HG03066 (cell line): Measurements from ENCODE around the gene PCDHGA3.
"Not testable (repeated sequence)": the region's sequence is repeated elsewhere in the genome, so short reads cannot be mapped to it uniquely, and the experiment has no call there.

Source experiments
- ATAC-seq: cut with Tn5 transposase; IDR thresholded peaks from one replicate; pipeline ENCODE4 v1.9.1; 2021; ENCODE audit warnings: low read depth; ENCODE audit not compliant: unreplicated experiment

PCDHGA3 gene

DNA sequence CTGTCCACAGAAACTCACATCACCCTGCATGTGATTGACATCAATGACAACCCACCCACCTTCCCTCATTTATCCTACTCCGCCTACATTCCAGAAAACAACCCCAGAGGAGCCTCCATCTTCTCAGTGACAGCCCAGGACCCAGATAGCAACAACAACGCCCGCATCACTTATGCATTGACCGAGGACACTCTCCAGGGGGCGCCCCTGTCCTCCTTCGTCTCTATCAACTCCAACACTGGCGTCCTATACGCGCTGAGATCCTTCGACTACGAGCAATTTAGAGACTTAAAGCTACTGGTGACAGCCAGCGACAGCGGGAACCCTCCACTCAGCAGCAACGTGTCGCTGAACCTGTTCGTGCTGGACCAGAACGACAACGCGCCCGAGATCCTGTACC lies 1.7 kb downstream of the PCDHGA3 start:
- ATAC-seq: no peak

DNA sequence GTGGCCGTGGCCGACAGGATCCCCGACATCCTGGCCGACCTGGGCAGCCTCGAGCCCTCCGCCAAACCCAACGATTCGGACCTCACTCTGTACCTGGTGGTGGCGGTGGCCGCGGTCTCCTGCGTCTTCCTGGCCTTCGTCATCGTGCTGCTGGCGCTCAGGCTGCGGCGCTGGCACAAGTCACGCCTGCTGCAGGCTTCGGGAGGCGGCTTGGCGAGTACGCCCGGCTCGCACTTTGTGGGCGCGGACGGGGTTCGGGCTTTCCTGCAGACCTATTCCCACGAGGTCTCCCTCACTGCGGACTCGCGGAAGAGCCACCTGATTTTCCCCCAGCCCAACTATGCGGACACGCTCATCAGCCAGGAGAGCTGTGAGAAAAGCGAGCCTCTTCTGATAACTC lies 2.4 kb downstream of the PCDHGA3 start:
- not testable (repeated sequence) for ATAC-seq

DNA sequence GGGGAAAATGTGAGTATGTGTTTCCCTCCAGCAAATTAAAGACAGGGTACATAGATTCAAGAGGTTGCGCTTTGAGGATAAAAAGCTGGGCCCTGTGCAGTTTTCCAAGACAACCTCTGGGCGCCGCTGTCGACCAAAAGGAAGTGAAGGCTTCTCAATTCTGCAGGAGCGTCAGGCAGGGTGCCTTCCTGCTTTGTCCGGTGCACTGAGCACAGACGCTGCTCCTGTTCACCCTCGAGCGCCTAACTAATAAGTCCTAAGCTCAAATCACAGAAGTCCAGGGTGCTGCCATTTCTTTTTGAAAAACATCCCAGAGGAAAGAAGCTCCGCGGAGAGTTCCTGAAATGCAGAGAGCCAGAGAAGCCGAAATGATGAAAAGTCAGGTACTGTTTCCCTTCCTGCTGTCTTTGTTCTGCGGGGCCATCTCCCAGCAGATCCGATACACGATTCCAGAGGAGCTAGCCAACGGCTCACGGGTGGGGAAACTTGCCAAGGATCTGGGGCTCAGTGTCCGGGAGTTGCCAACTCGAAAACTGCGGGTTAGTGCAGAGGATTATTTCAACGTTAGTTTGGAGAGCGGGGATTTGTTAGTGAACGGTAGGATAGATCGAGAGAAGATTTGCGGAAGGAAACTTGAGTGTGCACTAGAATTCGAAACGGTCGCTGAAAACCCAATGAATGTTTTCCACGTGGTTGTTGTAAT lies 6.4 kb downstream of the PCDHGA3 start, which contains the start of gene PCDHGB1:
Gene PCDHGB1 (plus strand): TSS at position 183 of the 703 bp plus-strand sequence. CDS start 162 bp downstream, at position 345.
- no peak for ATAC-seq

DNA sequence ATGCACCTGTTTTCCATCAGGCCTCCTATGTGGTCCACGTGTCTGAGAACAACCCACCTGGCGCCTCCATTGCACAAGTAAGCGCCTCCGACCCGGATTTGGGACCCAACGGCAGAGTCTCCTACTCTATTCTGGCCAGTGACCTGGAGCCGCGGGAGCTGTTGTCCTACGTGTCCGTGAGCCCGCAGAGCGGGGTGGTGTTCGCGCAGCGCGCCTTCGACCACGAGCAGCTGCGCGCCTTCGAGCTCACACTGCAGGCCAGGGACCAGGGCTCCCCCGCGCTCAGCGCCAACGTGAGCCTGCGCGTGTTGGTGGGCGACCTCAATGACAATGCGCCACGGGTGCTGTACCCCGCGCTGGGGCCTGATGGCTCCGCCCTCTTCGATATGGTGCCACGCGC lies 8.0 kb downstream of the PCDHGA3 start:
- no peak for ATAC-seq

- ATAC-seq: no peak
Observed at GRCh38 chr5:141354900-141355469, 11.4 kb downstream of the PCDHGA3 start, which contains the start of gene PCDHGA4. Gene PCDHGA4, plus strand, starts transcription at chr5:141355021. Its CDS starts 87 bp downstream, at chr5:141355108.

- no peak for ATAC-seq
Observed at GRCh38 chr5:141355641-141356040, 12.0 kb downstream of the PCDHGA3 start.

GRCh38 chr5:141356133-141356532 lies 12.5 kb downstream of the PCDHGA3 start:
- ATAC-seq: no peak

- no peak for ATAC-seq
Observed at GRCh38 chr5:141356950-141357349, 13.3 kb downstream of the PCDHGA3 start.

DNA sequence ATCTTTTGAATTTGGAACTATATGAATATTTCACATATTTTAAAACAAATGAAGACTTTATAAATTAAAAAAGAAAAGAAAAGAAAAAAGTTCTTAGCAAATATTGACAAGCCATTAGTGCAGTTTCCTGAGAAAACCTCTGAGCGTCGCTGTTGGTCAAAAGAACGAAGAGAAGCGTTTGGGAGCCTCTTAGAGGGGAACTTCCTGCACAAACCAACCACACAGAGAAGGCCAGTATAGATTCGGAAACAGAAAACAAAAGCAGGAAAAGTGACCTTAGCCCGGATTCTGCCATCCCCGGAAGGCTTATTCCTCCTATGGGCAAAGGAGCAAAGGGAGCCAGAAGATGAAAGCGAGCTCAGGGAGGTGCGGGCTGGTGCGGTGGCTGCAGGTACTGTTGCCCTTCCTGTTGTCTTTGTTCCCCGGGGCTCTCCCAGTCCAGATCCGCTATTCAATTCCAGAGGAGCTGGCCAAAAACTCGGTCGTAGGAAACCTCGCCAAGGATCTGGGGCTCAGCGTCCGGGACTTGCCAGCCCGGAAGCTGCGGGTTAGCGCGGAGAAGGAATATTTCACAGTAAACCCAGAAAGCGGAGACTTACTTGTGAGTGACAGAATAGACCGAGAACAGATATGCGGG lies 16.3 kb downstream of the PCDHGA3 start, which contains the start of gene PCDHGB2:
Gene PCDHGB2 (plus strand): TSS at position 205 of the 637 bp plus-strand sequence. CDS start 142 bp downstream, at position 347.
- peak; percentile 64 for ATAC-seq

DNA sequence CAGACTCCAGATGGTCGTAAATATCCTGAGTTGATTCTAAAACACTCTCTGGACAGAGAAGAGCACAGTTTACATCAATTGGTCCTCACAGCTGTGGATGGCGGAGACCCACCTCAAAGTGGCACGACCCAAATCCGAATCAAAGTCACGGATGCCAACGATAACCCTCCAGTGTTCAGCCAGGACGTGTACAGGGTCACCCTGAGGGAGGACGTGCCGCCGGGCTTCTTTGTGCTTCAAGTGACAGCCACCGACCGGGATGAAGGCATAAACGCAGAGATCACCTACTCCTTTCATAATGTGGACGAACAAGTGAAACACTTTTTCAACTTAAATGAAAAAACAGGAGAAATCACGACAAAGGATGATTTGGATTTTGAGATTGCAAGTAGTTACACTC lies 17.1 kb downstream of the PCDHGA3 start:
- ATAC-seq: no peak

DNA sequence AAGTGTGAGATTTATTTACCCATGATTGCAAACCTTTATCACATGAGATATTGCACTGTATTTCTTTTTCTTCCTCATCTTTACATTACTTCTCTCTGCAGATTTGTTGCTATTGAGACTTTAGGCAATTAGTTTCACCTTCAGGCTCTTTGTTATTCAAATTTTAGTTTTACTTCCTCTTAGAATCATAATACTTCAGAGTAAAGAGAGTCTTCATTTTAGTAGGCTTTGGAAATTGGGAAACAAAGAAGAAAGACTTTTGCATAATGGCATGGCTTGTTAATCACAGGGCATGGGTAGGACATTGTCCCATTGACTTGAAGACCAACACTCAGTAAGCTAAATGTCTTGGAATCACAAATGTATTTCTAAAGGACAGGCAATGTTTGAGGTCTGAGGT lies 19.1 kb downstream of the PCDHGA3 start:
- no peak for ATAC-seq

GRCh38 chr5:141363952-141364660 lies 20.5 kb downstream of the PCDHGA3 start, which contains the start of gene PCDHGA5:
Gene PCDHGA5, plus strand, starts transcription at chr5:141364162. Its CDS starts 169 bp downstream, at chr5:141364331.
- no peak for ATAC-seq

DNA sequence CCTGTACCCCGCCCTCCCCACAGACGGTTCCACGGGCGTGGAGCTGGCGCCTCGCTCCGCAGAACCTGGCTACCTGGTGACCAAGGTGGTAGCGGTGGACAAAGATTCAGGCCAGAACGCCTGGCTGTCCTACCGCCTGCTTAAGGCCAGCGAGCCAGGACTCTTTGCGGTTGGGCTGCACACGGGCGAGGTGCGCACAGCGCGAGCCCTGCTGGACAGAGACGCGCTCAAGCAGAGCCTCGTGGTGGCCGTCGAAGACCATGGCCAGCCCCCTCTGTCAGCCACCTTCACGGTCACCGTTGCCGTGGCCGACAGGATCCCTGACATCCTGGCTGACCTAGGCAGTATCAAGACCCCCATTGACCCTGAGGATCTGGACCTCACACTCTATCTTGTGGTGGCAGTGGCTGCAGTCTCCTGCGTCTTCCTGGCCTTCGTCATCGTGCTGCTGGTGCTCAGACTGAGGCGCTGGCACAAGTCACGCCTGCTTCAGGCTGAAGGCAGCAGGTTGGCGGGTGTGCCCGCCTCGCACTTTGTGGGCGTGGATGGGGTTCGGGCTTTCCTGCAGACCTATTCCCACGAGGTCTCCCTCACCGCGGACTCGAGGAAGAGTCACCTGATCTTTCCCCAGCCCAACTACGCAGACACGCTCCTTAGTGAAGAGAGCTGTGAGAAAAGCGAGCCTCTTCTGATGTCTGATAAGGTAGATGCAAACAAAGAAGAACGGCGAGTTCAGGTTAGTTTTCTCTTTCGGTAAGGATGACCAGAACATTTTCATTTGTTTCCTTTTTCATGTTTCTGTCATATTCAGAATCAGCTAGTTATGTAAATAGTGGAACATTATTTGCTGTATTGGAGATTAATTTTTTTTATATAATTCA lies 22.6 kb downstream of the PCDHGA3 start:
- ATAC-seq: no peak

GRCh38 chr5:141369994-141370848 lies 26.6 kb downstream of the PCDHGA3 start, which contains the start of gene PCDHGB3:
Gene PCDHGB3, plus strand, starts transcription at chr5:141370242. Its CDS starts 153 bp downstream, at chr5:141370395.
- no peak for ATAC-seq

DNA sequence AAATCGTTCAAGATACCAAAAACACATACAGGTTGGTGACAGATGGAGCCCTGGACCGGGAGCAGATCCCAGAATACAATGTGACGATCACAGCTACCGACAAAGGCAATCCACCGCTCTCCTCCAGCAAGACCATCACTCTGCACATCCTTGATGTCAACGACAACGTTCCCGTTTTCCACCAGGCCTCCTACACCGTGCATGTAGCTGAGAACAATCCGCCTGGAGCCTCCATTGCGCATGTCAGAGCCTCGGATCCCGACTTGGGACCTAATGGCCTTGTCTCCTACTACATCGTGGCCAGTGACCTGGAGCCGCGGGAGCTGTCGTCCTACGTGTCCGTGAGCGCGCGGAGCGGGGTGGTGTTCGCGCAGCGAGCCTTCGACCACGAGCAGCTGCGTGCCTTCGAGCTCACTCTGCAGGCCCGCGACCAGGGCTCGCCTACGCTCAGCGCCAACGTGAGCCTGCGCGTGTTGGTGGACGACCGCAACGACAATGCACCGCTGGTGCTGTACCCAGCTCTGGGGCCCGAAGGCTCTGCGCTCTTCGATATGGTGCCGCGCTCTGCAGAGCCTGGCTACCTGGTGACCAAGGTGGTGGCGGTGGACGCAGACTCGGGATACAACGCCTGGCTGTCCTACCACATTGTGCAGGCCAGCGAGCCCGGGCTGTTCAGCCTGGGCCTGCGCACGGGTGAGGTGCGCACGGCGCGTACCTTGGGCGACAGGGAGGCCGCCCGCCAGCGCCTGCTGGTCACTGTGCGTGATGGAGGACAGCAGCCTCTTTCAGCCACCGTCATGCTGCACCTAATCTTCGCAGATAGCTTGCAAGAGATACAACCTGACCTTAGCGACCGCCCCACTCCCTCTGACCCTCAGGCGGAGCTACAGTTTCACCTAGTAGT lies 28.2 kb downstream of the PCDHGA3 start:
- no peak for ATAC-seq

DNA sequence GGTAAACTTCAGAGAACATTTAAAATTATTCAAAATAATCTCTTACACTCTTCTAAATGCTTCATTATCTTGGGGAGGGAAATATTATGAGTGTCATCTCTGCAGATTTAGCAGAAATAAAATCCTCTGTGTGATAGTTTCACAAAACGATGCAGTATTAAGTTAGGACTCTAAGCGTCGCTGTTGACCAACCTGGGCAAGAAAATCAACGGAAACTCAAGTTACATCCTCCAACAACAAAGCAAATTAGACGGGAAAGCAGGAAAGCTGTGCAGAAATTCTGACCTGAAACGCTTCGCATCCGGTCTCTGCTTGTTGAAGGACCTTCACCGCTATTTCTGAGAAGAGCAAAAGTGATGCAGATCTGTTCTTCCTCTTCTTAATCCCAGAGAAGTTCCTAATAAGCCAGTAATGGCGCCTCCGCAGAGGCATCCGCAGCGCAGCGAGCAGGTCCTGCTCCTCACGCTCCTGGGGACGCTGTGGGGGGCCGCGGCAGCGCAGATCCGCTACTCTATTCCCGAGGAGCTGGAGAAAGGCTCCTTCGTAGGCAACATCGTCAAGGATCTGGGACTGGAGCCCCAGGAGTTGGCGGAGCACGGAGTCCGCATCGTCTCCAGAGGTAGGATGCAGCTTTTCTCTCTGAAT lies 30.2 kb downstream of the PCDHGA3 start, which contains the start of gene PCDHGA6:
Gene PCDHGA6 (plus strand): TSS at position 219 of the 645 bp plus-strand sequence. CDS start 193 bp downstream, at position 412.
- ATAC-seq: no peak

GRCh38 chr5:141374627-141375026 lies 31.0 kb downstream of the PCDHGA3 start:
- ATAC-seq: no peak
